Duodenal mucosa (tissue), 2 donors: ENCODE measurements around the gene PGF.
A peak's percentile ranks its signal among the peaks of the same experiment; 100 is the strongest.

Experiments
- H3K27ac ChIP-seq: one replicate; pipeline ENCODE4 v1.7.0; 2013; ENCODE audit warnings: low read depth, low read length
- H3K27me3 ChIP-seq, 2 donors: one replicate each; pipeline ENCODE4 v1.7.0; 2013; ENCODE audit warnings: low read length in 2 of 2, control low read depth in 1 of 2; ENCODE audit not compliant: insufficient read depth in 2 of 2, control insufficient read depth in 1 of 2
- H3K36me3 ChIP-seq, 2 donors: one replicate each; pipeline ENCODE4 v1.7.0; 2013; ENCODE audit warnings: low read length in 2 of 2, control low read depth in 1 of 2; ENCODE audit not compliant: insufficient read depth in 2 of 2, control insufficient read depth in 1 of 2
- H3K4me1 ChIP-seq, 2 donors: one replicate each; pipeline ENCODE4 v1.7.0; 2013; ENCODE audit warnings: low read length in 2 of 2, control low read depth in 1 of 2; ENCODE audit not compliant: insufficient read depth in 2 of 2, control insufficient read depth in 1 of 2
- H3K4me3 ChIP-seq, 2 donors: one replicate each; pipeline ENCODE4 v1.7.0; 2013; ENCODE audit warnings: low read length in 2 of 2, low read depth in 1 of 2
- H3K9ac ChIP-seq, 2 donors: one replicate each; pipeline ENCODE4 v1.7.0; 2013; ENCODE audit warnings: low read length in 2 of 2, low read depth in 1 of 2
- H3K9me3 ChIP-seq, 2 donors: one replicate each; pipeline ENCODE4 v1.7.0; 2013; ENCODE audit warnings: low read length in 2 of 2, control low read depth in 1 of 2; ENCODE audit not compliant: control insufficient read depth in 1 of 2

Gene PGF

DNA sequence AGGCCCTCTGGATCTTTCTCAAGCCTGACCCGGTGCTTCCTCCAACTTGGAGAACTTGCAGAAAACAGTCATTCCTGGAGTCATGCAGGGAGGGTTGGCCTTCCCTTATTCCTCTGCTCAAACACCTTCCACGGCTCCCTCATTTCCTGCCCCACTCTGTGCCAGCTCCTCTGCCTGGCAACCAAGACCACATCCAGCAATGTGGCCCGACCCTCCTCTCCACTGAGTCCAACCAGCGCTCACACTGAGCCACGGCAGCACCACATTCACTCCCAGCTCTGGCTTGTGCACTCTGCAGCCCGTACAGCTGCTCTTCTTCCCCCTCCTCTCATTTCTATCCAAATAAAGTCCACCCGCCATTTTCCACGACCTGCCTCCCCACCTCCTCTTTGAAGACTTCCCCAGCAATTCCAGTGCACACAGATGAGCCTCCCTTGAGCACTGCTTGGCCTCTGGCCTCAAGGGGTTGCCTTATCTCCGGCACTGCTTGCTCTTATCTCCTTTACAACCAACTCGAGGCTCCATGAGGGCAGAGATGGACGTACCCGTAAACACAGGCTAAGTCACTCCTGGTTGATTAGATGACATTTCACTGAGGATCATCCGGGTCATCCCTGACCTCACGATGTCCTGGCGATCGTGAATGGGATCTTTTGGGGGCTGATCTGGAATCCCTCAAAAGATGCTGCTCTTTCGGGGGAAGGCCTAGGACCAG, 5.4 kb downstream of the PGF start:
- Histone ChIP-seq H3K27me3 (no peaks in the 10 kb centered on the region), H3K4me1 (peaks cover 23 to 34% of the 10 kb centered on the region in 2 donors), H3K9me3 (no peaks in the 10 kb centered on the region), H3K9ac (no peak overlapping the region), H3K36me3 (no peaks in the 10 kb centered on the region), H3K27ac (no peak overlapping the region), H3K4me3 (no peak overlapping the region)

DNA sequence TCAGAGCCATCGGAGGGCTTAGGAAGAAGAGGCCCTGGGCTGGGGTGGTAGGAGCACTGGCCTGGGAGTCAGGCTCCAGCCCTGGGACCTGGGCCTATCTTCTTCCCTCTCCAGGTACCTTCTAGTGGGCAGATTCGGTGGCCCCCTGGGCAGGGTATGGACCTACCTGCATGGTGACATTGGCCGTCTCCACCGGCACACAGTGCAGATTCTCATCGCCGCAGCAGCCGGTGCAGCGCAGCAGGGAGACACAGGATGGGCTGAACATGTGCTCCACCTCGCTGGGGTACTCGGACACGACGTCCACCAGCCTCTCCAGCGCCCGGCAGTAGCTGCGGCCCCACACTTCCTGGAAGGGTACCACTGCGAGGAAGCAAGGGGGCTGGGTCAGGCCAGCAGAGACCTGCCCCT, 6.2 kb downstream of the PGF start:
- no peaks in the 10 kb centered on the region for H3K36me3 ChIP-seq
- H3K4me3 ChIP-seq, result no peak overlapping the region
- H3K9me3 ChIP-seq, result no peaks in the 10 kb centered on the region
- H3K9ac ChIP-seq, result peak overlapping the region in 1 of 2 donors; percentile 11
- no peak overlapping the region for H3K27ac ChIP-seq
- H3K27me3 ChIP-seq, result no peaks in the 10 kb centered on the region
- H3K4me1 ChIP-seq, result peaks cover 23 to 32% of the 10 kb centered on the region in 2 donors

DNA sequence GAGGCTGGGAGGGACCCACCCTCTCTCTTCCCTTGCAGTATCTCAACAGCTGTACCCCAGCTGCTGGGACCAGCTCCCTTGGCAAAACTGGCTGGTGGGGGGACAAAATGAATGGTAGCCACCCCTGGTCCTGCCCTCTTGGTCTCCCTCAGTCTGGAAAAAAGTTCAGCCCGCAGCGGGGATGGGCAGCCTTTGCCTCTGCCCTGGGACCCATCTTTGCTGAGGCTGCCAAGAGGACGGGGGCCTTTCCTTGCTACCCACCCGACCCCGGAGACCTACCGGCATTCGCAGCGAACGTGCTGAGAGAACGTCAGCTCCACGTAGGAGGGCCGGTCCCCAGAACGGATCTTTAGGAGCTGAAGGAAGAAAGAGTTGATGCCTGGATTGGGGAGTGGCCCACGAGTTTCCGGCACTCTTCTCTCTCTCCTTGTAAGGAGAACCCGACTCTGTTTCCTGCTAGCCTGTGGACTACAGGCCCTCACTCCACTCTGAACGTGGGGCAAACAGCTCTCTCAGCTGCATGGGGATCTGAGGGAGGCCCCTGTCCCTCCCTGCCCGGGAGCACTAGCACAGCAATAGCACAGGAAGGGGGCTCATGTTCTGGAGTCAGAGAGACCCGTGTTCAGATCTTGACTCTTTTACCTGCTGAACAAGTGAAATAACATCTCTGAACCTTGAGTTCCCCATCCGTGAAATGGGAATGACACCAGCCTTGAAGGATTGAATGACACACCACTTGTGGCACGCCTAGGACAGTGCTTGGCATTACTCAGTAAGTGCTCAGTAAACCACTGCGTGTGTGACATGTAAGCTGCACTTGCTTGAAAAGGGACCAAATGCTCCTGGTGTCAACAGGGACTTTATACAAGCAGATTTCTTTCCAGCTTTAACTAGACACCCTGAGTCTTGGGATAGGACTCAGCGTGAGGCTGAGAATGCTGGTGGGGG, 6.9 kb downstream of the PGF start:
- no peak overlapping the region for H3K27ac ChIP-seq
- H3K9ac ChIP-seq, result peak overlapping the region in 1 of 2 donors; percentile 11
- H3K4me1 ChIP-seq, result peaks cover 23 to 32% of the 10 kb centered on the region in 2 donors
- H3K9me3 ChIP-seq, result no peaks in the 10 kb centered on the region
- no peaks in the 10 kb centered on the region for H3K27me3 ChIP-seq
- H3K4me3 ChIP-seq, result no peak overlapping the region
- H3K36me3 ChIP-seq, result no peaks in the 10 kb centered on the region

DNA sequence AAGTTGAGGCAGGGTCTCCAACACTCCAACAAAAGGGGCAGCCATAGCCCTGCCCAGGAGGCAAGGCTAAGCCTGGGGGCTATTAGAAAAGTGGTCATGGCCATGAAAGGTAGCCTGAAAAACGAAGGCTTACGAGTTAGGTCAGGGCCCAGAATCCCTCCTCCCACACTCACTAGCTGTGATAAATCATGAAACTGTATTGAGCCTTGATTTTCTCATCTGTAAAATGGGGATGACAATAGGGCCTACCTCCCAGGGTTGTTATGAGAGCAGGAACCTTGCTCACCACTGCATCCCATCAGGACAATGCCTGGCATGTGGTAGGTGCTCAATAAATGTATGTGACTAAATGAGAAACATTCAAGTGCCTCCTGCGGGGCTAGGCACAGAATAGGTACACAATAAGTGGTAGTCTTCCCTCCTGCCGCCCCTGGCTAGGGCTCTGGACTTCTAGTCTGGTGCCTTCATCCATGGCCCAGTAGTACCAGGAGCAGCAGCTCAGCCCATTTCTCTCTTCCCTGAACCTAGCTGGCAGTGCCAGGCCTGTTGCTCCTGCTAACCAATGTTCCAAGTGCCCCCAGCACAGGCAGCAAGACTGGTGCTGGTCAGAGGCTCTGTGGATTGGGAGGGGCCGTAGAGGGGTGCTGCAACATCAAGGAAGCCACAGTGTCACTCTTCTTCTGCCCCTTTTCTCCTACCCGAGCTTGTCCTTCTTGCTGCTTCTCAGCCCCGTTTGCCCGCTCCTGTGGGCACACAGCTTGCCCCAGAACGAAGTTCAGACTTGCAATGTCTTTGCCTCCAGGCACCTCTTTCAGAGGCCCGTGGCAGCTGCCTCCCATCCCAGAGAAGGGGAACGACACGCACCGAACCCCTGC, 7.8 kb downstream of the PGF start:
- H3K4me3 ChIP-seq, result no peak overlapping the region
- H3K9me3 ChIP-seq, result no peaks in the 10 kb centered on the region
- H3K36me3 ChIP-seq, result no peaks in the 10 kb centered on the region
- no peaks in the 10 kb centered on the region for H3K27me3 ChIP-seq
- H3K27ac ChIP-seq, result no peak overlapping the region
- H3K9ac ChIP-seq, result no peak overlapping the region
- peaks cover 23 to 32% of the 10 kb centered on the region in 2 donors for H3K4me1 ChIP-seq

DNA sequence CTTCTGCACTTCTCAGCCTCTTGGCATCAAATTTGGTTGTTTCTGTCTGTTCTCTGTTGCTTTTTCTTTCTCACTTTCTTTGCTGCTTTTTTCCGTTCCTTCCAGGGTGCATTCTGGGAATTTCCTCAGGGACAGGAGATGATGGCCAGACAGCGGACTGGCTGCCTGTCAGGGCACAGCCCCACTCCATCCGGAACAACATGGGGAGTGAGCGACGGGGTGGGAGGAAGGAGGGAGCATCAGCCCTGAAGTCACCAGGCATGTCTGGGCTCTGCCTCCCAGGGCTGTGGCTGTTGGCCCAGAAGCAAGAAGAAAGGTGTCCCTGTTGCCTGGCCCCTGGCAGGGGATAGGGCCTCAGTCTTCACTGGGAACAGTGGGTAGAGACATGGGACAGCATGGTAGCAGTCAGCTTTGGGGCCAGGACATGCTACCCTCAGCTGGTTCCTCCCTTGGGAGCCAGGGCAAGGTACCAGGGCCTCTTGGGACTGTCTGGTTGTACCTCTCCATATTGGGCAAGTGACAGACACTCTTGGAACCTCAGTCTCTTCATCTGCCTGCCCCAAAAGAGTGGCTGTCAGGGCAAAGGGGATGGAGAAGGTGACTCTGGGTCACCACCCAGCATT, 8.6 kb downstream of the PGF start:
- H3K27ac ChIP-seq, result no peak overlapping the region
- no peaks in the 10 kb centered on the region for H3K27me3 ChIP-seq
- peak overlapping the region in 1 of 2 donors; percentile 17 for H3K9ac ChIP-seq

DNA sequence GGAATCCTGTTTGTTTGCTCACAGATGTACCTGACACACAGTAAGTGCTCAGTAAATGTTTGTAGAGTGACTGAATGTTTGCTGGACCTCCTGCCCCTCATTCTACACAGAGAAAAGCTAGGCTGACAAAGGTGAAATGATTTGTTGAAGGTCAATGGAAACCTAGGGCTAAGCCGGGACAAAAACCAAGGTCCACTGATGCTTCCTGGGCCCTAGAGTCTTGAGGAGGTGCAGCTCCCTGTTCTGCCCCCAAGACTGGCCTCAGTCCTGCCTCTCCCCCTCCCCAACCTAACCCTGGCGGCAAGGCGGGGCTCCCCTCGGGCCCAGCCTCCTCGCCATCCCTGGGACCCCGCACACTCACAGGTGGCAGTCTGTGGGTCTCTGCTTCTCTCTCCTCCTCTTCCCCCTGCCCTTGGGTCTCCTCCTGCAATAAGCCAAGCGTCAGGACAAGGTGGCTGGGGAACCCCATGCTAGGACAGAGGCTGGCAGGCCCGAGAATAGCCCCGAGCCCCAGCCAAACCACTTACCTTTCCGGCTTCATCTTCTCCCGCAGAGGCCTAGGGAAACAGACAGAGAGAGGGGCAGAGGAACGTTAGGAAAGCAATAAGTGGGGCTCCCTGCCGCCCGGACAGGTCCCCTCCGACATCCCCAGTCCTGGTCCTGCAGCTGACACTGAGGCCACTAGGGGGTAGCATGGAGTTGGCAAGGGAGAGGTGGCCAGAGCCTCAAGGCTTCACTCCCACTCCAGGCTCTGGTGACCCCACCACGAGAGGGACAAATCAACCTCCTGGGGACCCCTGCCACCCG, 9.3 kb downstream of the PGF start:
- H3K36me3 ChIP-seq, result no peaks in the 10 kb centered on the region
- H3K27ac ChIP-seq, result no peak overlapping the region
- no peaks in the 10 kb centered on the region for H3K27me3 ChIP-seq
- H3K9ac ChIP-seq, result peak overlapping the region in 1 of 2 donors; percentile 17
- H3K9me3 ChIP-seq, result no peaks in the 10 kb centered on the region
- peaks cover 25 to 34% of the 10 kb centered on the region in 2 donors for H3K4me1 ChIP-seq
- peak overlapping the region in 1 of 2 donors; percentile 16 for H3K4me3 ChIP-seq

More for the DNA sequence above, 8.6 kb downstream of the PGF start:
- Histone ChIP-seq H3K4me1 (peaks cover 26 to 34% of the 10 kb centered on the region in 2 donors), H3K36me3 (no peaks in the 10 kb centered on the region), H3K4me3 (peak overlapping the region in 1 of 2 donors; percentile 16), H3K9me3 (no peaks in the 10 kb centered on the region)

GRCh38 chr14:74945261-74945851, 10.0 kb downstream of the PGF start:
- no peak overlapping the region for H3K4me3 ChIP-seq
- no peak overlapping the region for H3K9ac ChIP-seq
- no peak overlapping the region for H3K27ac ChIP-seq
- no peaks in the 10 kb centered on the region for H3K9me3 ChIP-seq
- no peaks in the 10 kb centered on the region for H3K36me3 ChIP-seq
- peaks cover 19 to 31% of the 10 kb centered on the region in 2 donors for H3K4me1 ChIP-seq
- H3K27me3 ChIP-seq, result no peaks in the 10 kb centered on the region

- no peaks in the 10 kb centered on the region for H3K36me3 ChIP-seq
- H3K4me1 ChIP-seq, result peaks cover 24 to 37% of the 10 kb centered on the region in 2 donors
- no peak overlapping the region for H3K9ac ChIP-seq
- no peak overlapping the region for H3K27ac ChIP-seq
- H3K9me3 ChIP-seq, result peaks cover 0 to 5% of the 10 kb centered on the region in 2 donors
- H3K27me3 ChIP-seq, result no peaks in the 10 kb centered on the region
- no peak overlapping the region for H3K4me3 ChIP-seq
These were observed 12.8 kb downstream of the PGF start for GRCh38 chr14:74942608-74943007.
